ENCODE measurements around the gene MUC12.
"Not testable (repeated sequence)": the region's sequence is repeated elsewhere in the genome, so short reads cannot be mapped to it uniquely, and the experiment has no call there.

Gene MUC12

GRCh38 chr7:100998530-100998929 lies 29.2 kb downstream of the MUC12 start:
- DNase-seq, result not testable (repeated sequence)

GRCh38 chr7:100999334-100999733 lies 30.0 kb downstream of the MUC12 start:
- not testable (repeated sequence) for DNase-seq

DNA sequence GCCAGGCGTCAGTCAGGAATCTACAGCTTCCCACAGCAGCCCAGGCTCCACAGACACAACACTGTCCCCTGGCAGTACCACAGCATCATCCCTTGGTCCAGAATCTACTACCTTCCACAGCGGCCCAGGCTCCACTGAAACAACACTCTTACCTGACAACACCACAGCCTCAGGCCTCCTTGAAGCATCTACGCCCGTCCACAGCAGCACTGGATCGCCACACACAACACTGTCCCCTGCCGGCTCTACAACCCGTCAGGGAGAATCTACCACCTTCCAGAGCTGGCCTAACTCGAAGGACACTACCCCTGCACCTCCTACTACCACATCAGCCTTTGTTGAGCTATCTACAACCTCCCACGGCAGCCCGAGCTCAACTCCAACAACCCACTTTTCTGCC lies 30.7 kb downstream of the MUC12 start:
- DNase-seq, result not testable (repeated sequence)

DNA sequence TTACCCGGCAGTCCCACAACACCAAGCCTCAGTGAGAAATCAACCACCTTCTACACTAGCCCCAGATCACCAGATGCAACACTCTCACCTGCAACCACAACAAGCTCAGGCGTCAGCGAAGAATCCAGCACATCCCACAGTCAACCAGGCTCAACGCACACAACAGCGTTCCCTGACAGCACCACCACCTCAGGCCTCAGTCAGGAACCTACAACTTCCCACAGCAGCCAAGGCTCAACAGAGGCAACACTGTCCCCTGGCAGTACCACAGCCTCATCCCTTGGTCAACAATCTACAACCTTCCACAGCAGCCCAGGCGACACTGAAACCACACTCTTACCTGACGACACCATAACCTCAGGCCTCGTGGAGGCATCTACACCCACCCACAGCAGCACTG lies 33.0 kb downstream of the MUC12 start:
- not testable (repeated sequence) for DNase-seq

DNA sequence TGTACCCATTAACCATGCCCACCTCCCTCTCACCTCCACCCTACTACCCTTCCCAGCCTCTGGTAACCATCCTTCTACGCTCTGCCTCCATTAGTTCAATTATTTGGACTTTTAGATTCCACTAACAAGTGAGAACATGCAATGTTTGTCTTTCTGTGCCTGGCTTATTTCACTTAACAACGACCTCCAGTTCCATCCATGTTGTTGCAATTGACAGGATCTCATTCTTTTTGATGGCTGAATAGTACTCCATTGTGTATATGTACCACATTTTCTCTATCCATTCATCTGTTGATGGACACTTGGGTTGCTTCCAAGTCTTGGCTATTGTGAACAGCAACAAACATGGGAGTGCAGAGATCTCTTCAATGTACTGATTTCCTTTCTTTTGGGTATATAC lies 38.0 kb downstream of the MUC12 start:
- DNase-seq, result not testable (repeated sequence)

- no peak for DNase-seq
Measured at GRCh38 chr7:101009629-101010028, 40.3 kb downstream of the MUC12 start.

- DNase-seq, result no peak
Measured at GRCh38 chr7:101012931-101013330, 43.6 kb downstream of the MUC12 start.

- no peak for DNase-seq
Measured at GRCh38 chr7:101015626-101016025, 46.3 kb downstream of the MUC12 start.

GRCh38 chr7:101017064-101017777 lies 47.9 kb downstream of the MUC12 start:
- DNase-seq, result no peak

DNA sequence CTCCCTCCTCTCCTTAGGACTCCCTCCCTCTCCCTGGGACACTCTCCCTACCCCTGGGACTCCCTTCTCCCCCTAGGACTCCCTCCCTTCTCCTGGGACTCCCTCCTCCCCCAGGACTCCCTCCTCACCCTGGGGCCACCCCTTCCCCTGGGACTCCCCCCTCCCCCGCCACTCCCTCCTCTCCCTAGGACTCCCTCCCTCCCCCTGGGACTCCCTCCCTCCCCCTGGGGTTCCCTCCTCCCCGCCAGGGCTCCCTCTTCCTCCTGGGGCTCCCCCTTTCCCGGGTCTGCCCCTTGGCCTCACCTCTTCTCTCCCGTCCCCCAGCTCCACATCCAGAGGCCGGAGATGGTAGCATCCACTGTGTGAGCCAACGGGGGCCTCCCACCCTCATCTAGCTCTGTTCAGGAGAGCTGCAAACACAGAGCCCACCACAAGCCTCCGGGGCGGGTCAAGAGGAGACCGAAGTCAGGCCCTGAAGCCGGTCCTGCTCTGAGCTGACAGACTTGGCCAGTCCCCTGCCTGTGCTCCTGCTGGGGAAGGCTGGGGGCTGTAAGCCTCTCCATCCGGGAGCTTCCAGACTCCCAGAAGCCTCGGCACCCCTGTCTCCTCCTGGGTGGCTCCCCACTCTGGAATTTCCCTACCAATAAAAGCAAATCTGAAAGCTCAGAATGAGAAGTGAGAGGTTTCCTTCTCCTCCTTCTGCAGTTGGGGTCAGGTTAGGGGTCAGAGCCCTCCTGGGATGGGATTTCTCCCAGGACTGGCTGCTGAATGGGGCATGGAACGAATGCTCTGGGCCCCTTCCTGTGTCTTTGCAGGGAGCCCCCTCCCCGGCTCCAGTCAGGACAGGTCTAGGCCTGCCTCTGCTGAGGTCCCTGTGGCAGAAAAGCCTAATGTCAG lies 49.2 kb downstream of the MUC12 start:
- no peak for DNase-seq

DNA sequence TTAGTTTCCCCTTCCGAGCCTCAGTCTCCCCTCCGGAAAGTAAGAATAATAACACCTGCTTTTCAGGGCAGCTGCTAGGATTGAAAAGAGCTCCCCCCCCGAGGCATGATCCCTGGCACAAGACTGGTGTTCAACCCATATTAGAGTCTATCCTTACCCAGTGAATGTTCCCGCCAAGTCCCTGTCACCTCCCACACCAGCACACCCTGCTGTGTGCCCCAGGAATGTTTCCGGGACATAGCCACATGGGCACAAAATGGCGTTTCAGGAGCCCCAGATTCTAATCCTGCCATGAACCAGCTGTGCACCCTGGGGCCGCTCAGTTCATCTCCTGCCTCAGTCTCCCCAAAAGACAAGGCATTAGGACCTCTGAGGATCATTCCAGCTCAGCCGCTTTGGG lies 51.1 kb downstream of the MUC12 start:
- no peak for DNase-seq

- no peak for DNase-seq
Measured at GRCh38 chr7:101021703-101022102, 52.3 kb downstream of the MUC12 start.

GRCh38 chr7:101023839-101024238 lies 54.5 kb downstream of the MUC12 start:
- DNase-seq, result no peak

DNA sequence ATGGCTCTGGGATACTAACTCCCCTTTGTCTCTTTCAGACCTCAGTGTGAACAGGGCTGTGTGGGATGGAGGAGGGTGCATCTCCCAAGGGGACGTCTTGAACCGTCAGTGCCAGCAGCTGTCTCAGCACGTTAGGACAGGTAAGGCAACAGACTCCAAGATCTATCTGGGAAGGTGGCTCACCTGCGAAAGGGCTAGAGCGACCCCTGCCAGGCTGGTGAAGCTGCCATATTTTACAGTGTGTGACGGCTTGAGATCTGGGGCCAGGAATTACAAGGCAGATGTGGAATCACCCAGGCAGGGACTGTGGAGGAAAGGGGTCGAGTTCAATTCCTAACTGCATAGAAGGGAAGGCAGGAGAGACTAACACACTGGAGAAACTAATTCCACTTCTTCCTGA lies 61.7 kb downstream of the MUC12 start:
- DNase-seq, result no peak

GRCh38 chr7:101035941-101036340 lies 66.6 kb downstream of the MUC12 start:
- no peak for DNase-seq

DNA sequence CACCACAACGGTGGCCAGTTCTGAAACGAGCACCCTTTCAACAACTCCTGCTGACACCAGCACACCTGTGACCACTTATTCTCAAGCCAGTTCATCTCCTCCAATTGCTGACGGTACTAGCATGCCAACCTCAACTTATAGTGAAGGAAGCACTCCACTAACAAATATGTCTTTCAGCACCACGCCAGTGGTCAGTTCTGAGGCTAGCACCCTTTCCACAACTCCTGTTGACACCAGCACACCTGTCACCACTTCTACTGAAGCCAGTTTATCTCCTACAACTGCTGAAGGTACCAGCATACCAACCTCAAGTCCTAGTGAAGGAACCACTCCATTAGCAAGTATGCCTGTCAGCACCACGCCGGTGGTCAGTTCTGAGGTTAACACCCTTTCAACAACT lies 71.9 kb downstream of the MUC12 start:
- DNase-seq, result not testable (repeated sequence)

DNA sequence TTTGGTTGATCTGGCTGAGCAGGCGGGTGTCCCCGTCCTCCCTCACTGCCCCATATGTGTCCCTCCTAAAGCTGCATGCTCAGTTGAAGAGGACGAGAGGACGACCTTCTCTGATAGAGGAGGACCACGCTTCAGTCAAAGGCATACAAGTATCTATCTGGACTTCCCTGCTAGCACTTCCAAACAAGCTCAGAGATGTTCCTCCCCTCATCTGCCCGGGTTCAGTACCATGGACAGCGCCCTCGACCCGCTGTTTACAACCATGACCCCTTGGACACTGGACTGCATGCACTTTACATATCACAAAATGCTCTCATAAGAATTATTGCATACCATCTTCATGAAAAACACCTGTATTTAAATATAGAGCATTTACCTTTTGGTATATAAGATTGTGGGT lies 89.0 kb downstream of the MUC12 start:
- no peak for DNase-seq

DNA sequence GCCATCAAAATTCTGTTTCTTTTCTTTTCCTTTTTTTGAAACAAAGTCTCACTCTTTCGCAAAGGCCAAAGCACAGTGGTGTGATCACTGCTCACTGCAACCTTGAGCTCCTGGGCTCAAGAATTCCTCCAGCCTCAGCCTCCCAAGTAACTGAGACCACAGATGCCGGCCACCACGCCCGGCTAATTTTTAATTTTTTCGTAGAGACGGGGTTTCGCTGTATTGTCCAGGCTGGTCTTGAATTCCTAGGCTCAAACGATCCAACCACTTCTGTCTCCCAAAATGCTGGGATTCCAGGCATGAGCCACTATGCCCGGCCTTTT lies 90.2 kb downstream of the MUC12 start:
- no peak for DNase-seq

DNA sequence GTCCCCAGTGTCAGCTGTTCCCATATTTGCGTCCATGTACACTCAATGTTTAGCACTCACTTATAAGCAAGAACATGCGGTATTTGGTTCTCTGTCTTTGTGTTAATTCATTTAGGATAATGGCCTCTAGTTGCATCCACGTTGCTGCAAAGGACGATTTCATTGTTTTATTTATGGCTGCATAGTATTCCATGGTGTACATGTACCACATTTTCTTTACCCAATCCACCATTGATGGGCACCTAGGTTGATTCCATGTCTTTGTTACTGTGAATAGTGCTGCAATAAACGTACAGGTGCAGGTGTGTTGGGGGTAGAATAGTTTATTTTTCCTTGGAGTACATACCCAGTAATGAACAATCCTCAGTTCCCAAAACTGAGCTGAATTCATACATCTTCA lies 91.6 kb downstream of the MUC12 start:
- DNase-seq, result no peak

DNA sequence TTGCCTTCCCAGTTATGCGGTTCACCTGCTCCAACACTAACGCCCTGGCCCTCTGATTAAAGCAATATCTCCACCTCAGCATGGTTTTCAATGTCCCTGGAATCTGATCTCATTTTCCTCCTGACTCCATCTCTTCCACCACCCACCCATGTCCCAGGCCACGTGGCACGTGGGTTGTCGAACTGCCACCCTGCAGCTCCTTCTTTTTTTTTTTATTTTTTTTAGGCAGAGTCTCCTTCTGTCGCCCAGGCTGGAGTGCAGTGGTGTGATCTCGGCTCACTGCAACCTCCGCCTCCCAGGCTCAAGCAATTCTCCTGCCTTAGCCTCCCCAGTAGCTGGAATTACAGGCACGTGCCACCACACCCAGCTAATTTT lies 94.8 kb downstream of the MUC12 start:
- DNase-seq, result not testable (repeated sequence)

DNA sequence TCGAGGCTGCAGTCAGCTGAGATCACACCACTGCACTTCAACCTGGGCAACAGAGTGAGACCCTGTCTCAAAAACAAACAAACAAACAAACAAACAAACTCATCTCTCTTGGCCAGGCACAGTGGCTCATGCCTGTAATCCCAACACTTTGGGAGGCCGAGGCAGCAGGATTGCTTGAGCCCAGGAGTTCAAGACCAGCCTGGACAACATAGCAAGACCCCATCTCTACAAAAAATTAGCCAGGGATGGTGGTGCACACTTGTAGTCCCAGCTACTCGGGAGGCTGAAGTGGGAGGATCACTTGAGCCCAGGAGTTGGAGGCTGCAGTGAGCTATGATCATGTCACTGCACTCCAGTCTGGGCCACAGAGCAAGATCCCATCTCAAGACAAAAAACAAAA lies 95.8 kb downstream of the MUC12 start:
- DNase-seq, result not testable (repeated sequence)

DNA sequence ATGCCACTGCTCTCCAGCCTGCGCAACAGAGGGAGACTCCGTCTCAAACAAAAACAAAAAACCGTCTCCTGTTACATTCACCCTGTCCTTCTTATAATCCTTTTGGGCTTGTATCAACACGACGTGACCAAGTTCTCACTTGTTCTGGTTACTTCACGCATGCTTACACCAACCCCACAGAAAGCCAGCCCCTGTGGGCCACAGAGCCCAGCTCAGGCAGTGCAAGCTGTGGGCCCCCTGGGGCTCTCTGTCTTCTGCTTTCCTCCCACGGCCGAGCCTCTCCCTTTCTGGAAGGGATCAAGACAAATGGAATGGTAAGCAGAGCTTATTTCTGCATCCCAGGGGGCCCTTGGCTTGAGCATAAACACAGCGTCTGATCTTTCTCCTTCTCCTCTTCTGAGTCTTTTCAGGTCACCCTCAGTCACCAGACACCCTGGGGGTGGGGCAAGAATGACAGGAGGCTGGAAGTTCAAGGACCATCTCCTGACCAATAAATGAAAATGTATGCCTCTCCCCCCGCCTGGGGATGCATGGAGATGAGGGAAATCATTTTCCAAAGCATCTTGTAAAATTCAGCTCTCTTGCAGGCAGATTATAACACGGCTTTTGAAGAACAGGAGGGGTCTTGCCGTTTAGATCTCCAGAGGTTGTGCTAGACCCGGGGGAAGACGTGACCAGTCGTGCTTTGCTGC lies 96.9 kb downstream of the MUC12 start:
- DNase-seq, result no peak

- DNase-seq, result no peak
Measured at GRCh38 chr7:101066833-101067177, 97.4 kb downstream of the MUC12 start.

GRCh38 chr7:101068401-101068800 lies 99.0 kb downstream of the MUC12 start:
- DNase-seq, result no peak
